GM19099 (cell line): ENCODE measurements around the gene DGKQ.

Source experiments
- POLR2A ChIP-seq: IDR thresholded peaks from 3 replicates; pipeline ENCODE4 v1.6.1; 2011; ENCODE audit warnings: low read depth; ENCODE audit not compliant: insufficient read length; ENCODE audit errors: extremely low read depth

The DGKQ gene

GRCh38 chr4:1002631-1003251, 29.4 kb upstream of the DGKQ start:
- no peak for TF ChIP-seq POLR2A

- TF ChIP-seq POLR2A: no peak
Measured at GRCh38 chr4:1002131-1002630, 28.8 kb upstream of the DGKQ start.

GRCh38 chr4:1001561-1002130, 28.3 kb upstream of the DGKQ start:
- no peak for TF ChIP-seq POLR2A

GRCh38 chr4:1000686-1001260, 27.4 kb upstream of the DGKQ start:
- TF ChIP-seq POLR2A: no peak

GRCh38 chr4:999882-1000425, 26.6 kb upstream of the DGKQ start:
- TF ChIP-seq POLR2A: no peak

- TF ChIP-seq POLR2A: no peak
Measured at GRCh38 chr4:998096-998691, 24.8 kb upstream of the DGKQ start.

GRCh38 chr4:997375-998071, 24.2 kb upstream of the DGKQ start:
- TF ChIP-seq POLR2A: no peak

GRCh38 chr4:996997-997374, 23.6 kb upstream of the DGKQ start:
- no peak for TF ChIP-seq POLR2A

GRCh38 chr4:996030-996996, 22.9 kb upstream of the DGKQ start:
- TF ChIP-seq POLR2A: no peak

GRCh38 chr4:995311-996026, 22.1 kb upstream of the DGKQ start:
- no peak for TF ChIP-seq POLR2A

GRCh38 chr4:993111-994029, 20.0 kb upstream of the DGKQ start, which contains the start of gene SLC26A1:
Gene SLC26A1 (minus strand): TSS chr4:993404. CDS start chr4:991703, 1,701 bp downstream.
- TF ChIP-seq POLR2A: no peak
